ENCODE results near the gene GJC1. TPM values are rescaled to one million over a fixed set of nuclear protein-coding genes. Genes with fewer than 3 reads are reported as not detected.
"Not testable (repeated sequence)": the region's sequence is repeated elsewhere in the genome, so short reads cannot be mapped to it uniquely, and the experiment has no call there.

The GJC1 gene
- total and polyA plus RNA-seq, 5 donors = 20.8 to 64.0 (median 44.9) TPM

DNA sequence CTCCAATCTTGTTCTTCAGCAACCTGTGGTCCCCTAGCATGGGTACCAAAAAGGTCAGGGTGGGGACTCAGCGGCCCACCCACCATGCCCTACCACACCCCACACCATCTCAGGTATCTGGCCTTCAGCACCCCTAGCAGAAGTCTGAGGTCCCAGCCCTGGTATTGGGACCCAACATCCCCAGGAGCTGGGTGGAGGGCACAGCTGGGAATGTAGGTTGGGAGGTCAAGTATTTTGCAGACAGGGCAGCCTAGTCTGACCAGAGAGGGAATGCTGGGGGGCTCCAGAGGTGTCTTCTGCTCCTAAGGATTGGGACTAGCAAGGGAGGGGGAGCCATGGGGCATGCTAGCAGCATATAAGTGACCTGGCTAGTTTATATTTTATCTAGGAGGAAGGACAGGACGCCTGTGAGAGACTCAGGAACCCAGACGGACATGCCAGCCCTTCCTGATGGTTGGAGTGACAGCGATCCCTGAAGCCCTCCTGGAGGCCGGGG is 72.1 kb downstream of the GJC1 start:
- Histone ChIP-seq H3K27me3 (ENCODE audit: control insufficient read depth, insufficient read depth) (no peaks in the 10 kb centered on the region), H3K27ac (ENCODE audit: low read length) (peak overlapping the region; percentile 32)
- intact Hi-C loops (cut with DNase I) = no loop called here

DNA sequence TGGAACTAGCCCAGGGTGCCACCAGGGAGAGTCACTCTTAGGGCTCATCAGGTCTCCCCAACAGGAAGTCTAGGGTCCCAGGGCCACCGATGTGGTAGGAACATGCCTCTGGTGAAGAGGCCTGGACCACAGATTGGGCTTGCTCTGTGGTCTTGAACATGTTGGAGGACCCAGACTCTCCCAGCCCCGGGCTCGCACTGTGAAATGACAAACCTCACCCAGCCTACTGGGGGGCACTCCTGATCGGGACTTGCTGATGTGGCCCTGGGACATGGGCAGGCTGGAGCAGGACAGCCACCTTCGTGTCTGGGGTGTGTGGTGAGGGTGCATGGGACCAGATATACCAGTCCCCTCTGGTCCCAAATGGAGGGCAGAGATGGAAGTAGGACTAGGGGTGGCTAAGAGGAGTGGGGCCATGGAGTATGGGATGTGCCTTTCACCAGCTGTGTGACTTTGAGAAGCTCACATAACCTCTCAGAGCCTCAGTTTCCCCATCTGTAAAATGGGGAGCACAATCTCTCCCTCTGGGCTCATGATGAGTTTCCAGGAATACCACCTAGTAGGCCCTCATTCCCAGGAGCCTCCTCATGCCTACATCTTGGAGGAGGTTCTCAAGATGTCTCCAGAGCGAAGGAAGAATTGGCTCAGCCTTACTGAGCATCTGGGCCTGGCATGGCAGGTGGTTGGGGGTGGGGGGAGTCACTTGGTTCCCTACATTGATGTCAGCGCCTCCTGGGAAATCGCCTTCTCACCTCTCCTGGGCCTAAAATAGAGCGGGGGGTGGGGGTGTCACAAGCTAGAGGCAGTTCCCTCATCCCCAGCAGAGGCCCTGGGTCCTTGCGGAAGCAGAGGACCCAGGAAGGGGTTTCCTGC is 72.8 kb downstream of the GJC1 start:
- intact Hi-C loops (cut with DNase I) = no loop called here
- peak overlapping the region; percentile 32 for H3K27ac ChIP-seq (ENCODE audit: low read length)
- ATAC-seq = peak; percentile 49 to 70
- DNase-seq = peak in 2 of 3 donors; percentile 79 to 80
- H3K4me1 ChIP-seq (ENCODE audit: control insufficient read depth, insufficient read depth, low read length) = no peaks in the 10 kb centered on the region
- H3K4me3 ChIP-seq (ENCODE audit: low read length) = no peak overlapping the region
- WGBS = 75% methylated on average over 10 of the region's 10 CpGs
- no peaks in the 10 kb centered on the region for H3K27me3 ChIP-seq (ENCODE audit: control insufficient read depth, insufficient read depth)
- no peaks in the 10 kb centered on the region for H3K9me3 ChIP-seq (ENCODE audit: control insufficient read depth, low read length)

More for the DNA sequence above, 72.1 kb downstream of the GJC1 start:
- H3K4me1 ChIP-seq (ENCODE audit: control insufficient read depth, insufficient read depth, low read length) = no peaks in the 10 kb centered on the region
- H3K9me3 ChIP-seq (ENCODE audit: control insufficient read depth, low read length) = no peaks in the 10 kb centered on the region
- H3K4me3 ChIP-seq (ENCODE audit: low read length) = no peak overlapping the region
- 39% methylated on average over 5 of the region's 5 CpGs for WGBS
- ATAC-seq (peak; percentile 5 to 7), DNase-seq (no peak)

DNA sequence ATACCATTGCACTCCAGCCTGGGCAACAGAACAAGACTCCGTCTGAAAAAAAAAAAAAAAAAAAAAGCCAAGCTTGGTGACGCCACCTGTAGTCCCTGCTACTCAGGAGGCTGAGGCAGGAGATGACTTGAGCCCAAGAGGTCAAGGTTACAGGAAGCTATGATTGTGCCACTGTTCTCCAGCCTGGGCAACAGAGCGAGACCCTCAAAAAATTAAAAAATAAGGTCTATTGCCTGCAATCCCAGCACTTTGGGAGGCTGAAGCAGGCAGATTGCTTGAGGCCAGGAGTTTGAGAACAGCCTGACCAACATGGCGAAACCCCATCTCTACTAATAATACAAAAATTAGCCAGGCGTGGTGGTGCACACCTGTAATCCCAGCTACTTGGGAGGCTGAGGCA is 74.9 kb downstream of the GJC1 start:
- H3K4me1 ChIP-seq (ENCODE audit: control insufficient read depth, insufficient read depth, low read length); intact Hi-C loops (cut with DNase I): not testable (repeated sequence)
- 89% methylated on average over 5 of the region's 5 CpGs for WGBS

DNA sequence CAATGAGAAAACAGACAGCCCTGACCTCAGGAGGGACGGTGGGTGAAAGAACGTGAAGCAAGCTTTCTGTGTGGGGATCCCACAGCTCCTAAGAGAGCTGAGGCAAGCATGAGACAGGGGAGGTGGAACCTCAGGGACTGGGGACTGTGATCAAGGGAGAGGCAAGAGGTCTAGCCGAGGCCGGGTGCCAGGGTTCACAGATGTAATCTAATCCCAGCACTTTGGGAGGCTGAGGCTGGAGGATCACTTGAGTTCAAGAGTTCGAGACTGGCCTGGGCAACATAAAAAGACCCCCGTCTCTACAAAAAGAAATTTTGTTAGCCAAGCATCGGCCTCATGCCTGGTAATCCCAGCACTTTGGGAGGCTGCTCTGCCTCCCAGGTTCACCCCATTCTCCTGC is 75.8 kb downstream of the GJC1 start:
- intact Hi-C loops (cut with DNase I) = no loop called here
- ATAC-seq (no peak), DNase-seq (no peak)
- no peak overlapping the region for H3K4me3 ChIP-seq (ENCODE audit: low read length)
- 76% methylated on average over 7 of the region's 7 CpGs for WGBS
- no peaks in the 10 kb centered on the region for H3K9me3 ChIP-seq (ENCODE audit: control insufficient read depth, low read length)
- H3K4me1 ChIP-seq (ENCODE audit: control insufficient read depth, insufficient read depth, low read length) = peaks cover 4% of the 10 kb centered on the region
- H3K27ac ChIP-seq (ENCODE audit: low read length) = no peak overlapping the region
- no peaks in the 10 kb centered on the region for H3K27me3 ChIP-seq (ENCODE audit: control insufficient read depth, insufficient read depth)

More for the DNA sequence above, 74.9 kb downstream of the GJC1 start:
- not testable (repeated sequence) for DNase-seq; H3K27ac ChIP-seq (ENCODE audit: low read length); H3K4me3 ChIP-seq (ENCODE audit: low read length); H3K27me3 ChIP-seq (ENCODE audit: control insufficient read depth, insufficient read depth); ATAC-seq; H3K9me3 ChIP-seq (ENCODE audit: control insufficient read depth, low read length)

DNA sequence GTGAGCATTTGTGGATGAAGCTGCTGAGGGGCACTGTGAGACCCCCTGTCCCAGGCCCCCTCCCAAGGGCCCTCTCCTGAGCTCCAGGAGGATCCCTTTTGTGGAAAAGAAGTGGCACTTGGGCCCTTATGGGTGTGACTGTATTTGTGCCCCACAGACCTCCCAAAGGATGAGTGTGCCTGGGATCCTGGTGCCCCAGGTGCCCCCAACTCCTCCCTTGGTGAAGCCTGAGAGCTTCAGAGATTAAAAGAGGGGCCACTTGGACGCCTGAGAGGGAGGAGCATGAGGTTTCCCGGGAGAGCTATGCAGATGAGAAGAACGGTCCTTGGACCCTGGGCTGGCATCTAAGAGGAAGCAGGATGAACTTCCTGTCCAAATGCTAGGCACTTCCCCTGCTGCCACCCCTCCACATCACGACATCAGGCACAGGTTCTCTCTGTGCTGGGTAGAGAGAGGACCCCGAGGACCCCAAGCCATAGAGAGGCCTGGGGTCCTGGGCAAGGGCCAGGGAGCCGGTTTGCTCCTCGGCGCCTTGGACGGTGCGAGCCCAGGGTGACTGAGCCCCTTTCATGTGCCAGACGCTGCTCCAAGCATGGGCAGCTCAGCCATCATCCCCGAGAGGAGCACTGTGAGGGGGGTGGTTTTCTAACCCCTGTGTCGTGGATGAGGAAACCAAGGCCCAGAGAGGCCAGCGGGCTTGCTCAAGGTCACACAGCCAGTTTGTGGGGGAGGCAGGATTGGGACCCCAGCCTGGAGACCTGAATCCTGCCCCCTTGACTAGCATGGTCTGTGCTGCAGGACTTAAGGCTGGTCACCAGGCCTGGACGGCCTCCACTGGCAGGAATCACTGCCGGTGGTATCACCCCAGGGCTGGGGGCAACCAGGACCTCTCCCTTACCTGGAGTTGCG is 76.9 kb downstream of the GJC1 start:
- ATAC-seq (no peak), DNase-seq (no peak)
- 75% methylated on average over 17 of the region's 17 CpGs for WGBS
- H3K4me3 ChIP-seq (ENCODE audit: low read length) = no peak overlapping the region
- no peaks in the 10 kb centered on the region for H3K27me3 ChIP-seq (ENCODE audit: control insufficient read depth, insufficient read depth)
- intact Hi-C loops (cut with DNase I) = no loop called here
- H3K27ac ChIP-seq (ENCODE audit: low read length) = no peak overlapping the region
- no peaks in the 10 kb centered on the region for H3K9me3 ChIP-seq (ENCODE audit: control insufficient read depth, low read length)
- H3K4me1 ChIP-seq (ENCODE audit: control insufficient read depth, insufficient read depth, low read length) = peaks cover 6% of the 10 kb centered on the region

DNA sequence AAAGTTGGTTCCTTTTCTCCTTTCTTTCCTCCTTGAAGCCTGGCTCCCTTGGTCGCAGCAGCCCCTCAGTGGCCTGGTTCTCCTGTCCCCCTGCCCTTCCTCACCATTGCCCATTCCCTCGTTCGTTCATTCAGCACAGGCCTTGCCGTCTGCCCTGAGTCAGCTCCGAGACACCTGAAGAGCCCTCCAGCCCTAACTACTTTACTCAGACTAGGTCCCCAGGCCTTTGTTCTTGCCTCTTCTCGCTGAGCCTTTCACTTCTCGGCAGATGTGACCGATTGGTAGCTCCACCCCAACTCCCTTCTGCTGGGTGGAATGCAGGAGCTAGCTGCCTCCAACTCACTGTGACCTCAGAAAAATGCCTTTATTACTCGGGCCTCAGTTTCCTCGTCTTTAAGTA is 78.3 kb downstream of the GJC1 start:
- DNase-seq (no peak), ATAC-seq (no peak)
- 89% methylated on average over 10 of the region's 10 CpGs for WGBS
- H3K27me3 ChIP-seq (ENCODE audit: control insufficient read depth, insufficient read depth) = no peaks in the 10 kb centered on the region
- no peak overlapping the region for H3K27ac ChIP-seq (ENCODE audit: low read length)
- intact Hi-C loops (cut with DNase I) = no loop called here
- H3K9me3 ChIP-seq (ENCODE audit: control insufficient read depth, low read length) = no peaks in the 10 kb centered on the region
- peaks cover 6% of the 10 kb centered on the region for H3K4me1 ChIP-seq (ENCODE audit: control insufficient read depth, insufficient read depth, low read length)
- H3K4me3 ChIP-seq (ENCODE audit: low read length) = no peak overlapping the region

DNA sequence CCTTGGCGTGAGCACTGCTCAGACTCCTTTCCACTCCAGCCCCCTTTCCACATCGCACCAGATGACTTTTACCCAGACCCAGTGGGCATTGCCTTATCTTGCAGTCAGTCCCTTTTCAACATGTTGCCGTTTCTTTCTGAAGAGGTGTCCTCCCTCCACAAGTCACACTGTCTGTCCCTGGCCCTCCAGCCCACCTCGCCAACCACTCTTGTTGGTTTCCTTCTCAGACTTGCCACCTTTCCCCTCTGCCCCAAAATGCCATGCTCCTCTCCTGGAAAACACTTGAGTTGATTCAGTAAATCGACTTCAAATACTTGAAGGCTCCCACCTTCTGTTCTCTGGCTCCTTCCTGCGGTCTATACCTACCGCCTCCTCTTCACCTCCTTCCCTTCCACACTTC is 78.8 kb downstream of the GJC1 start:
- Histone ChIP-seq H3K9me3 (ENCODE audit: control insufficient read depth, low read length) (no peaks in the 10 kb centered on the region), H3K27ac (ENCODE audit: low read length) (no peak overlapping the region), H3K4me3 (ENCODE audit: low read length) (no peak overlapping the region), H3K27me3 (ENCODE audit: control insufficient read depth, insufficient read depth) (no peaks in the 10 kb centered on the region), H3K4me1 (ENCODE audit: control insufficient read depth, insufficient read depth, low read length) (peaks cover 6% of the 10 kb centered on the region)
- ATAC-seq (no peak), DNase-seq (no peak)
- intact Hi-C loops (cut with DNase I) = no loop called here
- 81% methylated on average over 7 of the region's 7 CpGs for WGBS

DNA sequence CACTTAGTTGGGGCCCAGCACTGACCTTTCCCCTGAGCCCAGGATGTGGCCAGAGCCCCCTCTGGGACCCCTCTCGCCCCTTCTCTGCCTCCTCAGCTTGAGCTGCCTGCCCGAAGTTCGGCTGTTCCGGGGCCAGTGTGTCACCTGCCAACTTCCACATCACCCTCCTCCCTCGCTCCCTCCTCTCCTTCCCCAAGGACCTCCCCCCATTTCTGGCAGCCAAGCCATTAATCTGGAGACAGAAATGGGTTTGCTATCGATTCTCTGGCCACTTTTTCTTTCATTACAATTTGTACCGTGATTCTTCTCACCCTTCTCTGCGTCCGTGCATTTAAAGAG is 80.1 kb downstream of the GJC1 start:
- peaks cover 6% of the 10 kb centered on the region for H3K4me1 ChIP-seq (ENCODE audit: control insufficient read depth, insufficient read depth, low read length)
- peak overlapping the region; percentile 34 for H3K4me3 ChIP-seq (ENCODE audit: low read length)
- intact Hi-C loops (cut with DNase I) = no loop called here
- no peaks in the 10 kb centered on the region for H3K27me3 ChIP-seq (ENCODE audit: control insufficient read depth, insufficient read depth)
- DNase-seq (no peak), ATAC-seq (peak; percentile 25 to 30)
- WGBS = 39% methylated on average over 9 of the region's 9 CpGs
- peak overlapping the region; percentile 18 for H3K27ac ChIP-seq (ENCODE audit: low read length)
- H3K9me3 ChIP-seq (ENCODE audit: control insufficient read depth, low read length) = no peaks in the 10 kb centered on the region

DNA sequence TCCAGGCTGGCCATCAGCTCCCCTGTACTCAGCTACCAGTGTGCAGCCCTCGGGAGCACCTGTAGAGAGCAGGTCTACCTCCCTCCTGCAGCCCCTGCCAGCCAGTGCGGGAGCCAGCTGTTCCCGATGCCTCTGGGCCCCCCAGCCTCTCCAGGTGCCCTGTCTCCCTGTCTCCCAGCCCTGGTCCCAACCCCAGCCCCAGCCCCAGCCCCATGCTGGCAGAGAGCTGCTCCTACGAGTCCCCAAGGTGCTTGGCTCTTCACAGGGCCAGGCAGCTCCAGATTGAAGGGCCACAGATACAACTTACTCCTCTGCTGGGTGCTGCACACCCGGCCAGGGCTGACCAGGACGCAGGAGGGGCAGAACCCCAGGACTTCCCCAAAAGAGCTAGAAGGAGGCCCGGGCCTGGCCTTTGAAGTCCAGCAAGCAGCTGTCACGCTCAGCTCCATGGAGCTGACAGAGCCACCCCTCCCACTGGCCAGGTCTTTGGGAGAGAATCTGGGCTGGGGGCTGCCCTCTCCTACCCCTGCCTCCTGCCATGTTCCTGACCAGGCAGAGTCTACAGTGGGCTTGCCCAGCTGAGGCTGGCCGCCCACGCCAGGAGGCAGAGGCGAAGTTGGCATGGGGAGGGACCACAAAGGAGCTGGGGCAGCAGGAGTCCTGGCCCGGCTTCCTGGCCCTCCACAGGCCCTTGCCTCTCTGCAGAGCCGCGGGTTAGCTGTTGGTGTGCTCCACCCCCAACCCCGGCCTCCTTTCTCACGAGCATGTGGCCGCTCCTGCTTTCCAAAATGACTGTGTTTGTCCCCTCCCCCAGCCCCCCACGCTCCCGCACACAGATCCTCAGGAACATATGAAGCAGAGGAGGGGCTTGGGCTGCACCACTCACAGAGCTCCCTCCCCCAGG is 80.8 kb downstream of the GJC1 start:
- H3K27me3 ChIP-seq (ENCODE audit: control insufficient read depth, insufficient read depth) = no peaks in the 10 kb centered on the region
- WGBS = 45% methylated on average over 19 of the region's 19 CpGs
- peak in 2 of 3 donors; percentile 75 to 76 for DNase-seq
- peak overlapping the region; percentile 25 for H3K27ac ChIP-seq (ENCODE audit: low read length)
- H3K9me3 ChIP-seq (ENCODE audit: control insufficient read depth, low read length) = no peaks in the 10 kb centered on the region
- intact Hi-C loops (cut with DNase I) = no loop called here
- H3K4me3 ChIP-seq (ENCODE audit: low read length) = peak overlapping the region; percentile 34
- peaks cover 6% of the 10 kb centered on the region for H3K4me1 ChIP-seq (ENCODE audit: control insufficient read depth, insufficient read depth, low read length)
- peak; percentile 45 to 68 for ATAC-seq
